ENCODE data around the gene PPP1R9A.

PPP1R9A gene

DNA sequence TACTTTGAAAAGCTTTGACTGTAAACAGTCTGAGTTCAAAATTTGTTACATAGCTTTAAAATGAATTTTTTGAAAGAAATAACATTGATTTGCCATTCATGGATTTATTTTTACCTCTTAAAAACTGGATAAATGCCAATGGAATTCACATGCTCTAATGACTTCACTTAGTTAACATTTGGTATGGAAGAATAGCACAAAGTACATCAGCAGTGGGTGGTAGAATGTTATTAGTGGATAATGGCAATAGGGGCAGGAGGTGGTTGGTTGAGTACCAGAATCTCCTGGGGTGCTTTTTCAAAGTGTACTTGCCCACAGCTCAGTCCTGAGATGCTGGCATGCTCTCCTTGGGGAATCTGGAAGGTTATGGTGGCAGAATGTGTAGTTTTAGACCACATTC is 4.7 kb downstream of the PPP1R9A start:
- DNase-seq: no peak

DNA sequence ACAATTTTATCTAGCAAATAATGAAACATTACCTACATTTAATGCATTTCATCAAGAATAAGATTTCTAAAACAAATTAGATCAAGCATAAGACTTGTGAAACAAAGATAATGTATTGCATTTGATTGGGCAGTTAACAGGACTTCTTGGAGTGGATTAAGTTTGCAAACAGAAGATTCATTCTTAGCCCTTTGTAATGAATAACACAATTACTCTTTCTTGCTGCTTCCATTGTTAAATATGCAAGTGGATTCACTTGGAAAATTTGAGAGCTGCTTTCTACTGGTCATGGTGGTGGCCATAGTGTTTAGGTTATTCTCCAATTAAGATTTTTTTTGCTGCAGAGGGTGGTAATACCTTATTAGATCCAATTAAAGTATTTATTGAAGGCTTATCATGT is 6.0 kb downstream of the PPP1R9A start:
- DNase-seq: no peak

DNA sequence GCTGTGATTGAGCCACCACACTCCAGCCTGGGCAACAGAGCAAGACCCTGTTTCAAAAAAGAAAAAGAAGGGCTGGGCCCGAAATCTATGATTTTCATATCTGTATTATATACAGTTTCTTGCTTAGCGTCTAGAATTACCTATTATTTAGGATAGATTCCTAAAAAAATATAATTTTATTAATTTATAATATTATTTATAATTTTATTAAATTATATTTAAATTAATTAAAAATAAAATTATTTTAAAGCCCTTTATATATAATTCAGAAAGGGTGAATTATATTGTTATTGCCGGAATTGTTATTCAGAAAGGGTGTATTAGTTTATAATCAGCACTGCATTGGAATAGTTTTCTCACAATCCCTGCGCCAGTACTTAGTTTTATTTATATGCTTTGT is 14.5 kb downstream of the PPP1R9A start:
- no peak for DNase-seq

DNA sequence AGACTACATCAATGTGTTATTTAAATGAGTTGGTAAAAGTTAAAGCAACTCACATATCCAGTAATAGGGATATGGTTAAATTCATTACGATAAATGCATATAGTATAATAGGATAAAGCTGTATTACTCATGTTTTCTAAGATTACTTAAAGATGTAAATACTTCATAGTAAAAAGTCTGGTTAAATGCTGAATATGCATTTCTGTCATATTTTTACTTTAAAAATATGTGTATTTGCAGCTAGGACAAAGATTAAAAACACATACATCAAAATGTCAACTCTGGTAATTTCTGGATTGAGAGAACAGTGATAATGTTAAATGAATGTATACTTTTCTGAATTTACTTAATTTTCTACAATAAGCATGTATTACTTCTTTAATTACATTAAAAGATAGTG is 15.1 kb downstream of the PPP1R9A start:
- no peak for DNase-seq

DNA sequence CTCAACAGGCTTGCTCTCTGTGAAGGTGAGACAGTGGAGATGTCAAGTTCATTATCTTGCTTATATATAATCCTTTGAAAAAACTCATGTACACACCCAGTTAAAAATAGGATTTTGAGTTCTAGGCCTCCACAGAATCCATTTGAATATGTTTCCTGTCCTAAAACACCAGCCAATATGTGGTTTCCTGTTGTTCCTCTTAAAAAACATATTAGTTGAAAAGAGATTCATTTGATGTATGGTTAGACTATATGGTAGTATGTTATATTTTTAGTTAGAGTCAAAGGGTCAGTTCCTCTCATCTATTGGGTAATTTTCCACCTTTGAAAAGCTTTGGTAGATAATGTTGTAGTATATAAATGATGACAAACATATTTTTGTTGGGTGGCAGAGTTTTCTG is 16.0 kb downstream of the PPP1R9A start:
- no peak for DNase-seq

DNA sequence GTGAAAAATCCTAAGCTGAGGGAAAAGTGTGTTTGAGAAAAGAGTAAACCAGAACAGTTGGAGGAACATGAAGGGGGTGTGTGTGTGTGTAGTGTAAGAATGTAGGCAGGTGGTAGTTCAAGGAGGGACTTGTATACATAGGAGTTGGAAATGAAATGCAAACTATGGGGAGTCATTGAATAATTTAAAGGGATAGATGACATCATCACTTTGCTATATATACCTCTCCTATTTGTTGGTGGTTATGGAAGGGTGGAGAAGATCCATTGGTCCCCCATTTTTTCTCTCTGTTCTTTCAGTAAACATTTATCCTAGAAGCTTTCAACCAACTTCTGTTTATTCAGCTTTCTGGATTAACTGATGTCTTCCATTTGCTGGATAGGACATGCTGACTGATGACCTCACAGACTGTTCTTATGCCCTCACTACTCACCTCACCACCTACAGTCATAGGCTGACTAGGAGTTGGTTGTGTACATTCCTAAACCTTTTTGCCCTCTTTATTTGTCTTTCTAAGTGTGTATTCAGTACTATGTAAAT is 20.8 kb downstream of the PPP1R9A start:
- DNase-seq: no peak

DNA sequence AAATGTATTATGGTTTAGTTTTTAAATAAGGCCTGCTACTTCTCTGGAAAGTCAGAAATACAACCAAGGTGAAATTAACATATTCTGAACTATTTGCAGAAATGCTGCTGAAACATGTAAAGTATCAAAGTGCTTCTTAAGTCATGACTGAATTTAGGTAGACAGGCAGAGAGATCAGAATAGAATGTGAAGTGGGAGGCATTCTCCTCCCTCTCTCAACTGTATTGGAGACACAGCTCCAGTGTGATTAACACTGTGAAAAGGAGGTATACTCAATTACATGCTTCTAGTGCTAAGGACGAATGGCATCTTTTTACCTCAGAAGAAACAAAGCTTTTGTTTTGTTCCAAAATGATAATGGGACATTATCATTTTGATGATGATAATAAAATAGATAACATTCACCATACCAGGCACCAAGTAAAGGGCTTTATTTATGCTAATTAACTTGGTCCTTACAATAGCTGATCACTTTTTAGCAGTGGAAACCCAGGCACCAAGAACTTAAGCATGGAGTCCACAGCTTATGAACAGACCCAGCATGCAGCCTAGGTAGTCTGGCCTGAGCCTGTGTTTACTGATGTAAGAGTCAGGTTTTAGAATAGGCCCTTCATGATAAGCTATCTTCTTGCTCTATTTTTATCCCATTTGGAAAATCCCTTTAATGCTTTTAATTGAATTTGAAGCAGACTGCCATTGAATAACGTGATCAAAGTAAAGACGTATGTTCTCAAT is 26.0 kb downstream of the PPP1R9A start:
- DNase-seq: no peak

DNA sequence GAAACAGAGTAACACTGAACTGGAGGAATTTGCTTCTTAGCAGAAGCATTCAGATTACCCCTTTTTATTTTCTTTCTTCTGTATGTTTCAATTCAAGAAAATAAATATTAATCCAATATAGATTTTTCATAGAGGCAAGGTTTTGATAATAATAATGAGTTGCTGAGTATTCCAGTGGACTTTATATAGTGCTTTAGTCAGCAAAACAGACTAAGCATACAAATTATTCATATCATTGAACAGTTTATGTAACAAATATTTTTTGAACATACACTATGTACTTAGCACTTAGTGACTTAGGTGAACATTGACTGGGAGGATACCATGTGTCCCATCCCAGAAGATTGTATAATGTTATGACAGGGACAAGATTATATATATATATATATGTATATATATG is 32.0 kb downstream of the PPP1R9A start:
- DNase-seq: no peak

DNA sequence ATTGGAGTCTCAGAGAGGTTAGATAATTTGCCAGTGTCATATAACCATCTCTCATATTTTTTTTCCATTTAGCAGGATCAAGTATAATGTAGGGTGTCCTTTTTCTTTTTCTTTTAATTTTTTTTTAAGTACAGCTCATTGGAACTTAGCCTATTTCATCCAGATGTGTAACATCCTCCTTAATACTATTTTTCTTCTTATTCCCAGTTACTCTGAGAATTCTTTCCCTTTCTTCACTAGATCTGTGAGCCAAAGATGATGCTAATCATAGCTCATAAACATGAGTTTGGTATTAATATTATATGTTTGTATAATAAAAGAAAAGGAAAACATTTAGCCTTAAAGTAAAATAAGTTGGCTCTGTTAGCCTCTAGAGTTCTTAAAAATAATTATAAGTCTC is 32.8 kb downstream of the PPP1R9A start:
- no peak for DNase-seq

DNA sequence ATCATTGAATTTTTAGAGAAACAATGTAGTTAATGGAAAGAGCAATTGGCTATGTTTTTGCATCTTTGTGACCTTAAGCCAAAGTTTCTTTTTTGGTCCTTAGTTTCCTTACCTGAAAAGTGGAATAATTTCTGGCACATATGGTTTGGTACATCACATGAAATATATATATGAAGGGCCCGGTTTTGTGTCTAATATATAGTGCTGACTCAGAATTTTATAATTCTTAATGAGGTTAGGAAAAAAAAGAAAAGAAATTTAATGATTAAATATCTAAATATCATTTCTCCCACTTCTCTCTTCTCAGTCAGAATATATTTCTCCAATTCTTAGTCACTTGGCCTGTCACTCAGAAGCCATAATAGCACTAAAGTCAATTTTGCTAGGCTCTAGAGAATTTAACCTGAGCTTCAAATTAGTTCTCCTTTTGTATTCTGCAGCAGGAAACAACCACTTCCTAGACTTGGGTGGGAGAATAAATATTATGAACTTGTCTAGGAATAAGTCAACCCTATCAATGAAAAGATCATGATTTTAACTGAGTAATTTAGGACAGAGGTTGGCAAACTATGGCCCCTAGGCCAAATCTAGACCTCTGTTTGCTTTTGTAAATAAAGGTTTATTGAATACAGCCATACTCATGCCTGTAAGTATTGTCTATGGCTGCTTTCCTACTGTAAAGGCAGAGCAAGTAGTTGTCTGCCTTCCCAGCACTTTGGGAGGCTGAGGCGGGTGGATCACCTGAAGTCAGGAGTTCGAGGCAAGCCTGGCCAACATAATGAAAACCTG is 34.6 kb downstream of the PPP1R9A start:
- no peak for DNase-seq

DNA sequence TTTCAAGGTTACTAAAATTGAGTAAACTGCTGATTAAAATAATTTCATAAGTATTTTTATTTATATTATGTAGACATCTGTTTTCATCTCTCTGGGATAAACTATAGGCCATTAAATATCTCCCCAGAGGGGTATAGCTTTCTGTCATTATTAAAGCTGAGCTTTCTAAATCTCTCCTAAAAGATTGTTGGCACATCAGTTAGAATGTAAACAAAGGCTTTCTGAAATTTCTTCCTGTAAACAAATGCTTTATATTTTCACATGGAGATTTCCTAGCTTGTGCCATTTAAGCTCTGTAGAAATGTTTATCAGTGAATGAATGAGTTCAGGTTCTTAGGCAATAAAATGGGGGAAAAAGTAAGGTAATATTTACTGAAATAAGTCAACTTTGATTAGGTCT is 35.7 kb downstream of the PPP1R9A start:
- no peak for DNase-seq

DNA sequence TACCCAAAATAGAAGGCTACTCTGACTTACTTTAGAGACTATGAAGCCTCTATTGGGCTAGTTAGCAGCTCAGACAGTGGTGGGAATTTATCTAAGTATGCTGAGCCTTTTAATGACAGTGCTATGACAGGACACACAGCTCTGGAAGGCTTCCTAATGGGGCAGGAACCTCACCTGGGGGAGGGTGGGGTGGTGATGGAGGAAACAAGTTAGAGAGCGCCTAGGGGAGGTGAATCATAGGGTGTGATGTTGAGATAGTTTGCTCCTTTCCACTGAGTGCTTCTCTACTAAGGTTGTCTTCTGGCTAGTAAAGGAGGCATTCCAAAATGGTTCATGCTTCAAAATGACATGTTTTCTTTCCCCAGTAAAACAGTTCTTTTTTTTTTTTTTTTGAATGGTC is 42.1 kb downstream of the PPP1R9A start:
- no peak for DNase-seq

DNA sequence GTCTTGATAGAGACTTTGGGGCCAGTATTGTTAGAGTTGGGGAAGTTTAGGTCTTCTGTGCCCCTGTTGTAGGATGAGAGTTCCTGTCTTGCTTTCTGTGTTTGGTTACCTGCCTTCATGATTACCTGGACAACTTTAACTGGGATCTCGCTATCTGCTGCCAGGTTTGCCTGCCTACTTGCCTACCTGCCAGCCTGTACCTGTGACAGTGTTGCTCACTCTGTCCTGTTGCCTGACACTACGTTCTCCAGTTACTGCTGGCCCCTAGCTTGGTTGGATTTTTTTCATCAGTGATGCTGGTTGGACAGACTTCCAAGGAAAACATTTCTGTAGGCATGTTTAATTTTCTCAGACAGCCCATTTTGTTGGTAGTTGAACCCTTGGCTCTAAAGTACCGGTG is 48.4 kb downstream of the PPP1R9A start:
- no peak for DNase-seq

DNA sequence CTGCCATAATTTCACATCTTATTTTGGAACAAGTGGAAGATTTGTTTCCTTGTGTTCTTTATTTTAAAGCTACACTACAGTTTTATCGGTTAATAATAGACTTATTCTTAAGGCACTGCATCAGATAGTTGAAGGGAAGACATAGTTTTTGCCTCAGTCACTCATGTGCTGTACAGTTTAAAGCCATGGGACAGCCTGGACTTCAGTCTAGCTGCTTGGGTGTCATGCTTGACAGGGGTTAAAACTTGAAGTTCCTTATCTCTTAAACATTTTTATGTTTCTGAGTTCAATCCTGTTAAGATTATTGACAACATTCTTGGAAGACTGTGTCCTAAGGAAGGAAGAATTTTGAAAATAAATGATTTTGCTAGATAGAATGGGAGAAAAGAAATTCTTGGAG is 49.7 kb downstream of the PPP1R9A start:
- no peak for DNase-seq

DNA sequence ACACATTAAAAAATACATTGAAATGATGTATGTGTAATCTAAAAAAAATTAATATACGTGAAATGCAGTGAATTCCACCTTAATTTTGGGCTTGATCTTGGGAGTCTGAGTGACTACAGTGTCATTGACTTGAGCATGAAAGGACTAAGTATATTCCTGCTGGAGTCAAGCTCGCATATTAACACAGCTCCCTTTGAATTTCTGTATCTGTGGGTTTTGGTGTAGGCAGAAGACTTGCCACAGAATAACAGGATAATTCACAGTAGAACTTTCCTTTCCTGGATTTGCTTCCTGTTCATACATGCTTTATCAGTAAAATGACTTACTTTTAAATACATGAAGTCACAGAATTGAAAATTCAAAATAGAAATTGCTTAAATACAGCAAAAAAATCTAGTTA is 55.3 kb downstream of the PPP1R9A start:
- DNase-seq: no peak

DNA sequence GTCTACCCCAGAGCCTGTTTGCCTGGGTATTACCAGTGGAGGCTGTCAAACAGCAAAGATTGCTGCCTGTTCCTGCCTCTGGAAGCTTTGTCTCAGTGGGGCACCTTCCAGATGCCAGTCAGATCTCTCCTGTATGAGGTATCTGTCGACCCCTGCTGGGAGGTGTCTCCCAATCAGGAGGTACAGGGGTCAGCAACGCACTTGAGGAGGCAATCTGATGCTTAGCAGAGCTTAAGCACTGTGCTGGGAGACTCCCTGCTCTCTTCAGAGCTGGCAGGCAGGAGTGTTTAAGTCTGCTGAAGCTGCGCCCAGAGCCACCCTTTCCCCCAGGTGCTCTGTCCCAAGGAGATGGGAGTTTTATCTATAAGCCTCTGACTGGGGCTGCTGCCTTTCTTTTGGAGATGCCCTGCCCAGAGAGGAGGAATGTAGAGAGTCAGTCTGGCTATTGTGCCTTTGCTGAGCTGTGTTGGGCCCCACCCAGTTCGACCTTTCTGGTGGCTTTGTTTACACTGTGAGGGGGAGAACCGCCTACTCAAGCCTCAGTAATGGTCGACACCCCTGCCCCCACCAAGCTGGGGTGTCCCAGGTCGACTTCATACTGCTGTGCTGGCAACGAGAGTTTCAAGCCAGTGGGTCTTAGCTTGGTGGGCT is 62.2 kb downstream of the PPP1R9A start:
- no peak for DNase-seq

DNA sequence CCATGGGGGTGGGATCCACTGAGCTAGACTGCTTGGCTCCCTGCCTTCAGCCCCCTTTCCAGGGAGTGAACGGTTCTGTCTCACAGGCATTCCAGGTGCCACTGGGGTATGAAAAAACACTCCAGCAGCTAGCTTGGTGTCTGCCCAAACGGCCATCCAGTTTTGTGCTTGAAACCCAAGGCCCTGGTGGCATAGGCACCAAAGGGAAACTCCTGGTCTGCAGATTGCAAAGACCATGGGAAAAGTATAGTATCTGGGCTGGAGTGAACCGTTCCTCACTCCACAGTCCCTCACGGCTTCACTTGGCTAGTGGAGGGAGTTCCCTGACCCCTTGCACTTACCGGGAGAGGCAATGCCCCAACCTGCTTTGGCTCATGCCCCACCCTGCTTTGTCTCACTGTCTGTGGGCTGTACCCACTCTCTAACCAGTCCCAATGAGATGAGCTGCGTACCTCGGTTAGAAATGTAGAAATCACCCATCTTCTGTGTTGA is 62.7 kb downstream of the PPP1R9A start:
- DNase-seq: no peak

DNA sequence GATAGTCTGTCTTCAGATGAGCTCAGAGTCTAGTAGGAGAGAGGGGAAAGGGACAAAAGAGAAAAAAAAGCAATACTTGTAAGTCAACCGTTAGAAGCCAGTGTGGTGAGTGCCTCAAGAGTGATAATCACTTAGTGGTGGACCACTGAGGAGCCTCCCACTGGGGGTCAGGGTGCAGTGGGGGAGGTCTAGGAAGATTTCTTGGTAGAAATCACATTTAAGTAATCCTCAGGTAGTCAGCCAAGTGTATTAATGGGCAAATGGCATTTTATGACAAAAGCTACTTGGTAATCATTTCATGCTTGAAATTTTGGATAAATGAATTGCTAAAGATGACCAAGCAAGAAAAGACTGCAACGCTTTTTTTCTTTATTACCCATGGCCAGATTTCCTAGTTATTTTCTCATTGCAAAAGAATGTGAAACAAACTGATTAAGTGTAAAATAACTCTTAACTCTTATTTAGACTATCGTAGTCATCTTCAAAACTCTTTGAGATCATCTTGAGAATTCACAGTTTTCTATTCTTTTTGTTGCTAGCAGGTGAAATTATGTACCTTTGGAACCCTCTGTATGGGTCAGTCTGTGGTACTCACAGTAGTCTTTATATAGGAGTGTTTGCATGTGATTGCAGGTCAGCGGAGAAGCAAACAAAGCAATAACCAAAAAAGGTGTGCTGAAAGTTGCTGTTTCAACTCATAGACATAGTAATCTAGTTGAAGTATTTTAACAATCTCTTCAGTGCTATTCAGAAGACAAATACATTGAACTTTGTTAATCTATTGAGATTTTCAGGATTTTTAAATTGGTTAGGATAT is 63.9 kb downstream of the PPP1R9A start:
- DNase-seq: no peak

DNA sequence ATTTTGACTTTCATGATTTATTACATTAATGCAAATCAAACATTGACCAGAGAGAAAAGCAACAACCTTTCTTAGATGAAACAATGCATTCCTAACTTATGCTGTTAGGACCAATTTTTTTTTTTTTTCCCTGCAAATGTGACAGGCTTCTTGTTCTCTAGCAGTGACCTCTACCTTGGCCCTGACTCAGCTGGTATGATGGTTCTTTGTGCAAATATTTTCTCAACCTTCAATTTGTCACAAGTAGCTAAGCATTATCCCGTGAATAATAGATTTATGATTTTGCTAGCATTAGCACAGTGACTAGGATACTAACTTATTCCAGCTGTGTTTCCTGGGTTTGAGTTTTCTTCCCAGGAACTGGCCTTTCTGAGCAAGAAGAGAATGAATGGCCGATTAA is 64.9 kb downstream of the PPP1R9A start:
- no peak for DNase-seq

DNA sequence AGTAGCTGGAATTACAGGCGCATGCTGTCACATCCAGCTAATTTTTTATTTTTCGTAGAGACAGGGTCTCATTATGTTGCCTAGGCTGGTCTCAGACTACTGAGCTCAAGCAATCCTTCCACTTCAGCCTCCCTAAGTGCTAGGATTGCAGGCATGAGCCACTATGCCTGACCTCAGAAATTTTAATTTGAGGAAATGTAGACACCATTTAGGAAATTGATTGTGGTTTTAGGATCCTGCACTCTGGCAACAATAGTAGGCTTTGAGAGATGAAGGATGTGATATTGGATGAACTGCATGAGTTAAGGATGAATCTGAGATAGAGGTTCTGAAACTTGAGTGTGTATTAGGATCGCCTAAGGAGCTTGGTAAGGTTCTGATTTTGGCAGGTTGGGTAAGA is 66.5 kb downstream of the PPP1R9A start:
- DNase-seq: no peak

DNA sequence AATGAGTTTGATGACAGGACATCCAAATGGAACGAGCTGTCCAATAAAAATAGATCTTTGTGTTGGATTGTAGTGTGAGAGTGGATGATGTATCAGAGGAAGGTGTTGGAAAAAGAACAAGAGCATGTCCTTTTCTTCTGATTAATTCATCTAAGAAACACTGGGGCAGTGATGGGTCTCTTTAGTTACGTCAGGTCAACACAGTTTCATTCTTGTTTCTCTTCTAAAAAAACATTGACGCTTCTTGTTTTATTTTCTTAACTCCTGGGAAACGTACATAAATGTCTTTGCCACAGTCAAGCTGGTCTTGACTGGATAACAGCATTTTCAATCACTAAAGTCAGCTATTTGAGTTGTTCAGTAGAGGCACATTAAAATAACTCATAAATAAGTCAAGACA is 67.0 kb downstream of the PPP1R9A start:
- no peak for DNase-seq

DNA sequence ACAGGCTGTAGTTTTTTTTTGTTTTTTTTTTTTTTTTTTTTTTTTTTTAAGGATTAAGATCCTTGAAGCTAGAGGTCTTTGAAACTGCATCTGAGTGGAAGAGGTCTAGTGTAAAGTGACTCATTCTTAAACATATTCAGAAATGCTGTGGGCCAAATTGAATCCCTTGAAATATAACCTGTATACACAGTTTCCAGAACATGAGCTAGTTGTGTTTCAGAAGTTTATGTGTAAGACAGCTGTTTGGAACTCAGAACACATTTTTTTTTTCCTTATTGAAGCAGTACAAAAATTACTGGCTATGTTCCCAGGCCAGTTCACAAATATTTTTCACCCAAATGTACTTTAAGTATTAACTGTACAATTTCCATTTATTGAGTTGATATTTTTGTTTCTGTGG is 67.9 kb downstream of the PPP1R9A start:
- DNase-seq: no peak

Measured in NCI-H1105 (cell line).